Liver (tissue), 9 donors: ENCODE measurements around the gene GMDS. TPM values are rescaled to one million over a fixed set of nuclear protein-coding genes. Genes with fewer than 3 reads are reported as not detected.

Source experiments
- DNase-seq: peaks from one replicate; pipeline ENCODE4 v3.0.0-alpha.2; 2017; ENCODE audit warnings: low spot score
- H3K27ac ChIP-seq, 2 donors: one replicate each; pipeline ENCODE4 v1.7.0; 2013; ENCODE audit warnings: inconsistent platforms in 2 of 2, low read length in 2 of 2, control low read depth in 1 of 2, low read depth in 1 of 2, mild to moderate bottlenecking in 1 of 2
- H3K27me3 ChIP-seq, 4 donors: one replicate each; pipeline versions ENCODE4 v1.6.1 to v1.7.0; 2013; ENCODE audit warnings: low read length in 3 of 4, inconsistent platforms in 1 of 4, mild to moderate bottlenecking in 1 of 4, moderate library complexity in 1 of 4; ENCODE audit not compliant: control insufficient read depth in 4 of 4, insufficient read depth in 4 of 4
- H3K36me3 ChIP-seq, 4 donors: one replicate each; pipeline versions ENCODE4 v1.6.1 to v1.7.0; 2013; ENCODE audit warnings: low read length in 3 of 4, mild to moderate bottlenecking in 3 of 4, low read depth in 1 of 4, moderate library complexity in 1 of 4; ENCODE audit not compliant: control insufficient read depth in 4 of 4, insufficient read depth in 3 of 4
- H3K4me1 ChIP-seq, 4 donors: one replicate each; pipeline versions ENCODE4 v1.6.1 to v1.7.0; 2013; ENCODE audit warnings: low read length in 3 of 4, mild to moderate bottlenecking in 3 of 4, moderate library complexity in 1 of 4; ENCODE audit not compliant: control insufficient read depth in 4 of 4, insufficient read depth in 4 of 4
- H3K4me3 ChIP-seq, 3 donors: one replicate each; pipeline versions ENCODE4 v1.6.1 to v1.7.0; 2013; ENCODE audit warnings: low read length in 3 of 3, control low read depth in 1 of 3, low read depth in 1 of 3, mild to moderate bottlenecking in 1 of 3
- H3K9ac ChIP-seq, 2 donors: one replicate each; pipeline ENCODE4 v1.7.0; 2013; ENCODE audit warnings: low read length in 2 of 2, mild to moderate bottlenecking in 2 of 2, moderate library complexity in 2 of 2, control low read depth in 1 of 2, low read depth in 1 of 2
- H3K9me3 ChIP-seq, 4 donors: one replicate each; pipeline versions ENCODE4 v1.6.1 to v1.7.0; 2013; ENCODE audit warnings: low read length in 3 of 4; ENCODE audit not compliant: control insufficient read depth in 4 of 4
- ATF3 ChIP-seq: IDR thresholded peaks from 2 replicates; pipeline ENCODE4 v1.6.1; 2016; ENCODE audit warnings: antibody characterized with exemption
- FOXA1 ChIP-seq: IDR thresholded peaks from 2 replicates; pipeline ENCODE4 v1.6.1; 2016; ENCODE audit warnings: antibody characterized with exemption
- FOXA2 ChIP-seq: IDR thresholded peaks from 2 replicates; pipeline ENCODE4 v1.6.1; 2016; ENCODE audit warnings: antibody characterized with exemption
- HNF4A ChIP-seq, 2 donors: conservative IDR thresholded peaks; 2 replicates each; pipeline ENCODE4 v1.6.1; 2016; ENCODE audit warnings: antibody characterized with exemption in 2 of 2, mild to moderate bottlenecking in 2 of 2
- NR2F2 ChIP-seq: IDR thresholded peaks from 2 replicates; pipeline ENCODE4 v1.6.1; 2016; ENCODE audit warnings: antibody characterized with exemption
- RAD21 ChIP-seq, 2 donors: IDR thresholded peaks; 2 replicates each; pipeline ENCODE4 v1.6.1; 2016; ENCODE audit warnings: antibody characterized with exemption in 2 of 2, mild to moderate bottlenecking in 2 of 2
- REST ChIP-seq: IDR thresholded peaks from 2 replicates; pipeline ENCODE4 v1.6.1; 2016; ENCODE audit warnings: antibody characterized with exemption, mild to moderate bottlenecking
- RXRA ChIP-seq, 2 donors: IDR thresholded peaks; 2 replicates each; pipeline ENCODE4 v1.6.1; 2017 to 2018; ENCODE audit warnings: antibody characterized with exemption in 2 of 2, mild to moderate bottlenecking in 1 of 2
- TAF1 ChIP-seq: conservative IDR thresholded peaks from 2 replicates; pipeline ENCODE4 v1.6.1; 2016; ENCODE audit warnings: antibody characterized with exemption, mild to moderate bottlenecking
- YY1 ChIP-seq: IDR thresholded peaks from 2 replicates; pipeline ENCODE4 v1.6.1; 2016; ENCODE audit warnings: antibody characterized with exemption, mild to moderate bottlenecking
- ZBTB33 ChIP-seq: IDR thresholded peaks from 2 replicates; pipeline ENCODE4 v1.6.1; 2016; ENCODE audit warnings: antibody characterized with exemption
- WGBS: extraction: QIAGEN DNeasy Blood & Tissue Kit; methylation state at CpG from one replicate; pipeline ENCODE4 v1.1.7; 2013; 5-methylcytosine and 5-hydroxymethylcytosine counted together
- polyA plus RNA-seq, 2 donors: library from polyadenylated mRNA; stranded (reverse) in 1 of 2; unstranded in 1 of 2; fragments of 200-250 nt in 1 of 2; fragments of >200 nt in 1 of 2; fragmentation: Nextera tagmentation in 1 of 2; extraction: Ambion mirVana in 1 of 2; gene quantifications; one replicate each; pipeline versions ENCODE4 v1.2.1 to v1.2.3, GENCODE V29; 2013 to 2015
- total RNA-seq, 2 donors: library from RNA; depleted of rRNA; stranded (reverse); fragments of >200 nt; gene quantifications; one replicate each; pipeline ENCODE4 v1.2.3, GENCODE V29; 2014
- TF ChIP-seq, protein P1 (sequence below): IDR thresholded peaks from 2 replicates; pipeline ENCODE4 v1.6.1; 2016; ENCODE audit warnings: antibody characterized with exemption
- TF ChIP-seq, protein P2 (sequence below): fragments of 150-350 bp; IDR thresholded peaks from 2 replicates; pipeline ENCODE4 v1.5.1; 2017; ENCODE audit warnings: improper control_type of control experiment, low read depth, low read length; ENCODE audit not compliant: missing input control
- donor health status: healthy.
- donor health status: healthy.
- donor health status: healthy.
- donor health status: healthy.
- donor health status: healthy.

Gene GMDS
- total and polyA plus RNA-seq, 4 donors: 3.5 to 15.6 (median 13.0) TPM

- H3K9me3 ChIP-seq: no peaks in the 10 kb centered on the region
- no peaks in the 10 kb centered on the region for H3K27me3 ChIP-seq
- WGBS: 44% methylated on average over 5 of the region's 5 CpGs
- DNase-seq: no peak
- TF ChIP-seq ZBTB33: no peak
- TF ChIP-seq, protein P1, sequence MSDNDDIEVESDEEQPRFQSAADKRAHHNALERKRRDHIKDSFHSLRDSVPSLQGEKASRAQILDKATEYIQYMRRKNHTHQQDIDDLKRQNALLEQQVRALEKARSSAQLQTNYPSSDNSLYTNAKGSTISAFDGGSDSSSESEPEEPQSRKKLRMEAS: no peak
- no peak for TF ChIP-seq REST
- peak in 1 of 2 donors; percentile 29 for TF ChIP-seq RAD21 (IDR thresholded peaks at IDR 0.05)
- no peak for TF ChIP-seq TAF1
- no peak for TF ChIP-seq RXRA (IDR thresholded peaks at IDR 0.05)
- no peak for TF ChIP-seq NR2F2
- peak in 1 of 2 donors; percentile 7 for TF ChIP-seq HNF4A (conservative IDR thresholded peaks at IDR 0.05)
- no peak for TF ChIP-seq YY1
- H3K36me3 ChIP-seq: no peaks in the 10 kb centered on the region
- no peak overlapping the region for H3K4me3 ChIP-seq
- peaks cover 0 to 18% (median 14%) of the 10 kb centered on the region in 4 donors for H3K4me1 ChIP-seq
- H3K9ac ChIP-seq: no peak overlapping the region
- H3K27ac ChIP-seq: no peak overlapping the region
These were observed 143.0 kb downstream of the GMDS start for GRCh38 chr6:2102316-2102883.

GRCh38 chr6:2101213-2101612 lies 144.2 kb downstream of the GMDS start:
- no peak for TF ChIP-seq NR2F2
- TF ChIP-seq ATF3: no peak
- TF ChIP-seq, protein P1: no peak
- Histone ChIP-seq H3K27ac (no peak overlapping the region), H3K4me1 (peaks cover 0 to 18% (median 14%) of the 10 kb centered on the region in 4 donors), H3K36me3 (no peaks in the 10 kb centered on the region), H3K9ac (no peak overlapping the region), H3K27me3 (no peaks in the 10 kb centered on the region), H3K4me3 (no peak overlapping the region), H3K9me3 (no peaks in the 10 kb centered on the region)
- no peak for DNase-seq
- WGBS: 92% methylated on average over 1 of the region's 1 CpG

DNA sequence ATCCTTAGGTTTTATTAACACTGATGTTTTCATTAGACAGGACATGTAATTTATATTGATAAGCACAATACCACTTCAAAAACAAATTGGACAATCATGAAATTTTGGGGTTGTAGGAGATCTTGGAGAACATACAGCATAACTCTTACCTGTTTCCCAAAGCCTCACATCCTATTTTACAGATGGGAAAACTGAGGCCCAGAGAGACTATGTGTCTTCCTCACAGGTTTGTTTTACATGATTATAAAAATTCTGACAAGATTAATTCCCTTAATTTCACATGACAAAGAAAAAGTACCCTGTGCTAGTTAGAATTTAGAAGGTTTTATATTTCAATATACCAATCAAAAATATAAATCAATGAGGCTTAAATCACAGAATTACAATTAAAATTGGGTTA lies 145.5 kb downstream of the GMDS start:
- Histone ChIP-seq H3K9ac (no peak overlapping the region), H3K36me3 (no peaks in the 10 kb centered on the region), H3K27me3 (no peaks in the 10 kb centered on the region), H3K4me1 (peaks cover 0 to 18% (median 14%) of the 10 kb centered on the region in 4 donors), H3K27ac (no peak overlapping the region), H3K4me3 (no peak overlapping the region), H3K9me3 (no peaks in the 10 kb centered on the region)
- DNase-seq: no peak
- no peak for TF ChIP-seq RAD21 (IDR thresholded peaks at IDR 0.05)
- no peak for TF ChIP-seq FOXA1
- TF ChIP-seq, protein P2, sequence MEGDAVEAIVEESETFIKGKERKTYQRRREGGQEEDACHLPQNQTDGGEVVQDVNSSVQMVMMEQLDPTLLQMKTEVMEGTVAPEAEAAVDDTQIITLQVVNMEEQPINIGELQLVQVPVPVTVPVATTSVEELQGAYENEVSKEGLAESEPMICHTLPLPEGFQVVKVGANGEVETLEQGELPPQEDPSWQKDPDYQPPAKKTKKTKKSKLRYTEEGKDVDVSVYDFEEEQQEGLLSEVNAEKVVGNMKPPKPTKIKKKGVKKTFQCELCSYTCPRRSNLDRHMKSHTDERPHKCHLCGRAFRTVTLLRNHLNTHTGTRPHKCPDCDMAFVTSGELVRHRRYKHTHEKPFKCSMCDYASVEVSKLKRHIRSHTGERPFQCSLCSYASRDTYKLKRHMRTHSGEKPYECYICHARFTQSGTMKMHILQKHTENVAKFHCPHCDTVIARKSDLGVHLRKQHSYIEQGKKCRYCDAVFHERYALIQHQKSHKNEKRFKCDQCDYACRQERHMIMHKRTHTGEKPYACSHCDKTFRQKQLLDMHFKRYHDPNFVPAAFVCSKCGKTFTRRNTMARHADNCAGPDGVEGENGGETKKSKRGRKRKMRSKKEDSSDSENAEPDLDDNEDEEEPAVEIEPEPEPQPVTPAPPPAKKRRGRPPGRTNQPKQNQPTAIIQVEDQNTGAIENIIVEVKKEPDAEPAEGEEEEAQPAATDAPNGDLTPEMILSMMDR: no peak
- no peak for TF ChIP-seq REST
- TF ChIP-seq, protein P1: no peak
- TF ChIP-seq ATF3: no peak
- TF ChIP-seq FOXA2: no peak
- no peak for TF ChIP-seq YY1
- TF ChIP-seq RXRA (IDR thresholded peaks at IDR 0.05): no peak
